ENCODE measurements around the gene CYP3A7. TPM values are rescaled to one million over a fixed set of nuclear protein-coding genes. Genes with fewer than 3 reads are reported as not detected.

Gene CYP3A7
- not detected in 3 replicates for polyA plus RNA-seq
- polyA plus RNA-seq (2011; ENCODE audit: low read depth) = not detected
- polyA plus RNA-seq (2011; cell fraction: cytosol; rRNA removed) = not detected in 2 replicates
- not detected in 2 replicates for polyA plus RNA-seq (2011; cell fraction: nucleus; rRNA removed)
- polyA plus RNA-seq (2012; ENCODE audit: low replicate concordance) = not detected in 2 replicates
- polyA minus RNA-seq = not detected in 3 replicates
- polyA minus RNA-seq (2011; cell fraction: cytosol; rRNA and poly(A)+ RNA removed) = not detected
- not detected in 2 replicates for polyA minus RNA-seq (2011; cell fraction: nucleus; rRNA and poly(A)+ RNA removed)

GRCh38 chr7:99734987-99735386, at the start of gene CYP3A7:
Gene CYP3A7, minus strand, starts transcription at chr7:99735196. Its CDS starts 103 bp downstream, at chr7:99735093.
- Histone ChIP-seq H3K36me3 (ENCODE audit: control insufficient read depth in 2 of 2, extremely low read depth in 1 of 2, insufficient read depth in 2 of 2, low read length in 2 of 2) (no peaks in the 10 kb centered on the region), H3K27ac (ENCODE audit: control insufficient read depth, insufficient read depth, low read length) (no peak within 1 kb of the TSS), H4K20me1 (ENCODE audit: control insufficient read depth, extremely low read depth, insufficient read depth, low read length) (no peaks in the 10 kb centered on the region), H3K9ac (ENCODE audit: control insufficient read depth, extremely low read depth, insufficient read depth, low read length) (no peak within 1 kb of the TSS), H3K9me1 (ENCODE audit: control insufficient read depth, extremely low read depth, insufficient read depth, low read length) (no peaks in the 10 kb centered on the region), H3K27me3 (ENCODE audit: control insufficient read depth, extremely low read depth, insufficient read depth, low read length) (no peaks in the 10 kb centered on the region), H3K4me3 (ENCODE audit: control insufficient read depth in 2 of 3, extremely low read depth in 1 of 3, insufficient read depth in 2 of 3, low read depth in 1 of 3, low read length in 3 of 3) (no peak within 1 kb of the TSS), H3K9me3 (ENCODE audit: control insufficient read depth, low read depth, low read length) (no peaks in the 10 kb centered on the region), H3K4me1 (ENCODE audit: control insufficient read depth, extremely low read depth, insufficient read depth, low read length) (peaks cover 28% of the 10 kb centered on the region), H3K4me2 (ENCODE audit: control insufficient read depth, extremely low read depth, insufficient read depth, low read depth, low read length) (no peak within 1 kb of the TSS), H2AFZ (ENCODE audit: control insufficient read depth, low read length) (no peak within 1 kb of the TSS), H3K79me2 (ENCODE audit: control insufficient read depth, insufficient read depth, low read length) (no peaks in the 10 kb centered on the region)
- no peak for FAIRE-seq
- DNase-seq (ENCODE audit: low read depth, low spot score) = no peak
- TF ChIP-seq EZH2 (IDR thresholded peaks at IDR 0.05; ENCODE audit: low read length) (no peak), CTCF (optimal IDR thresholded peaks at IDR 0.05 in 1 of 3, IDR thresholded peaks at IDR 0.05 in 1 of 3, conservative IDR thresholded peaks at IDR 0.05 in 1 of 3; ENCODE audit: extremely low read depth in 1 of 3, insufficient read depth in 2 of 3, low read length in 3 of 3) (no peak)
- dilution Hi-C loops (cut with MboI; ENCODE audit: extremely low pct_ligation_motif_present, low sequenced_read_pairs) = no loop called here

GRCh38 chr7:99784007-99784406, 49.0 kb upstream of the CYP3A7 start, which contains the start of gene CYP3A4:
Gene CYP3A4, minus strand, starts transcription at chr7:99784184. Its CDS starts 103 bp downstream, at chr7:99784081.
- Histone ChIP-seq H2AFZ (ENCODE audit: control insufficient read depth, low read length) (no peak within 1 kb of the TSS), H3K36me3 (ENCODE audit: control insufficient read depth in 2 of 2, extremely low read depth in 1 of 2, insufficient read depth in 2 of 2, low read length in 2 of 2) (no peaks in the 10 kb centered on the region), H4K20me1 (ENCODE audit: control insufficient read depth, extremely low read depth, insufficient read depth, low read length) (no peaks in the 10 kb centered on the region), H3K79me2 (ENCODE audit: control insufficient read depth, insufficient read depth, low read length) (no peaks in the 10 kb centered on the region), H3K27me3 (ENCODE audit: control insufficient read depth, extremely low read depth, insufficient read depth, low read length) (no peaks in the 10 kb centered on the region), H3K27ac (ENCODE audit: control insufficient read depth, insufficient read depth, low read length) (no peak within 1 kb of the TSS), H3K9me3 (ENCODE audit: control insufficient read depth, low read depth, low read length) (no peaks in the 10 kb centered on the region), H3K4me1 (ENCODE audit: control insufficient read depth, extremely low read depth, insufficient read depth, low read length) (peaks cover 15% of the 10 kb centered on the region), H3K9ac (ENCODE audit: control insufficient read depth, extremely low read depth, insufficient read depth, low read length) (no peak within 1 kb of the TSS), H3K4me2 (ENCODE audit: control insufficient read depth, extremely low read depth, insufficient read depth, low read depth, low read length) (no peak within 1 kb of the TSS), H3K4me3 (ENCODE audit: control insufficient read depth in 2 of 3, extremely low read depth in 1 of 3, insufficient read depth in 2 of 3, low read depth in 1 of 3, low read length in 3 of 3) (no peak within 1 kb of the TSS), H3K9me1 (ENCODE audit: control insufficient read depth, extremely low read depth, insufficient read depth, low read length) (no peaks in the 10 kb centered on the region)
- TF ChIP-seq CTCF (optimal IDR thresholded peaks at IDR 0.05 in 1 of 3, IDR thresholded peaks at IDR 0.05 in 1 of 3, conservative IDR thresholded peaks at IDR 0.05 in 1 of 3; ENCODE audit: extremely low read depth in 1 of 3, insufficient read depth in 2 of 3, low read length in 3 of 3) = no peak
- no peak for TF ChIP-seq EZH2 (IDR thresholded peaks at IDR 0.05; ENCODE audit: low read length)
- FAIRE-seq = peak; percentile 26
- DNase-seq (ENCODE audit: low read depth, low spot score) = no peak
- dilution Hi-C loops (cut with MboI; ENCODE audit: extremely low pct_ligation_motif_present, low sequenced_read_pairs) = no loop called here

All from keratinocyte (primary cell).